Chondrocyte (in vitro differentiated cells): ENCODE measurements around the gene CREB5. TPM values are rescaled to one million over a fixed set of nuclear protein-coding genes. Genes with fewer than 3 reads are reported as not detected.

Source experiments
- DNase-seq: peaks from one replicate; pipeline ENCODE4 v3.0.0; 2021; ENCODE audit warnings: mixed read lengths, low spot score
- H3K27ac Mint-ChIP-seq: one replicate; pipeline ENCODE4 v1.8.0; 2021; ENCODE audit warnings: mild to moderate bottlenecking, moderate library complexity, mixed read lengths; ENCODE audit not compliant: unreplicated experiment
- H3K27me3 Mint-ChIP-seq: 2 replicates; pipeline ENCODE4 v1.8.0; 2021; ENCODE audit warnings: low read depth, mixed read lengths
- H3K36me3 Mint-ChIP-seq: 2 replicates; pipeline ENCODE4 v1.8.0; 2021; ENCODE audit warnings: low read depth, mixed read lengths
- H3K4me1 Mint-ChIP-seq: 2 replicates; pipeline ENCODE4 v1.8.0; 2021; ENCODE audit warnings: low read depth, mild to moderate bottlenecking, mixed read lengths
- H3K4me3 Mint-ChIP-seq: one replicate; pipeline ENCODE4 v1.8.0; 2021; ENCODE audit warnings: mild to moderate bottlenecking, moderate library complexity, mixed read lengths; ENCODE audit not compliant: unreplicated experiment
- H3K9me3 Mint-ChIP-seq: 2 replicates; pipeline ENCODE4 v1.8.0; 2021; ENCODE audit warnings: low read depth, mixed read lengths
- CTCF ChIP-seq: fragments of 200-600 bp; sonication (generic); IDR thresholded peaks from 2 replicates; pipeline ENCODE4 v1.5.0; 2021; ENCODE audit warnings: antibody characterized with exemption, mild to moderate bottlenecking, moderate library complexity
- total RNA-seq: library from RNA; stranded (reverse); gene quantifications from 3 replicates; pipeline ENCODE4 v1.2.1, GENCODE V29; 2021

Gene CREB5
- total RNA-seq, 1 donor from 2014 or later = 8.2 TPM

GRCh38 chr7:28479507-28479947 lies 67.2 kb downstream of the CREB5 start:
- H3K4me3 Mint-ChIP-seq = no peak overlapping the region
- no peak overlapping the region for H3K27ac Mint-ChIP-seq
- no peaks in the 10 kb centered on the region for H3K27me3 Mint-ChIP-seq
- no peak for DNase-seq
- H3K4me1 Mint-ChIP-seq = peaks cover 41% of the 10 kb centered on the region
- no peak for TF ChIP-seq CTCF
- no peaks in the 10 kb centered on the region for H3K36me3 Mint-ChIP-seq
- H3K9me3 Mint-ChIP-seq = no peaks in the 10 kb centered on the region

- Mint-ChIP-seq H3K9me3 (no peaks in the 10 kb centered on the region), H3K27ac (peak overlapping the region; percentile 76), H3K4me1 (peaks cover 42% of the 10 kb centered on the region), H3K4me3 (no peak overlapping the region), H3K27me3 (no peaks in the 10 kb centered on the region), H3K36me3 (no peaks in the 10 kb centered on the region)
- no peak for DNase-seq
- no peak for TF ChIP-seq CTCF
Measured at GRCh38 chr7:28480595-28480994, 68.3 kb downstream of the CREB5 start.

GRCh38 chr7:28481091-28481926 lies 69.0 kb downstream of the CREB5 start:
- peaks cover 42% of the 10 kb centered on the region for H3K4me1 Mint-ChIP-seq
- H3K27me3 Mint-ChIP-seq = no peaks in the 10 kb centered on the region
- H3K27ac Mint-ChIP-seq = peak overlapping the region; percentile 76
- no peak overlapping the region for H3K4me3 Mint-ChIP-seq
- H3K9me3 Mint-ChIP-seq = no peaks in the 10 kb centered on the region
- no peaks in the 10 kb centered on the region for H3K36me3 Mint-ChIP-seq
- TF ChIP-seq CTCF = no peak
- DNase-seq = no peak

- Mint-ChIP-seq H3K9me3 (no peaks in the 10 kb centered on the region), H3K27me3 (no peaks in the 10 kb centered on the region), H3K4me3 (no peak overlapping the region), H3K36me3 (no peaks in the 10 kb centered on the region), H3K4me1 (peaks cover 41% of the 10 kb centered on the region), H3K27ac (no peak overlapping the region)
- no peak for DNase-seq
- TF ChIP-seq CTCF = no peak
Measured at GRCh38 chr7:28483112-28483511, 70.8 kb downstream of the CREB5 start.

- no peaks in the 10 kb centered on the region for H3K27me3 Mint-ChIP-seq
- H3K9me3 Mint-ChIP-seq = no peaks in the 10 kb centered on the region
- peaks cover 50% of the 10 kb centered on the region for H3K4me1 Mint-ChIP-seq
- no peak overlapping the region for H3K4me3 Mint-ChIP-seq
- no peak for DNase-seq
- no peak overlapping the region for H3K27ac Mint-ChIP-seq
- TF ChIP-seq CTCF = no peak
- H3K36me3 Mint-ChIP-seq = peaks cover 3% of the 10 kb centered on the region
Measured at GRCh38 chr7:28483908-28484605, 71.7 kb downstream of the CREB5 start.
